ENCODE measurements around the gene MED15. TPM values are rescaled to one million over a fixed set of nuclear protein-coding genes. Genes with fewer than 3 reads are reported as not detected.

The MED15 gene
- total RNA-seq, 1 experiment from 2014 or later: 59.3 TPM

Other genes starting within 250 kb of the MED15 start
- gene RTN4R, start 239.3 kb upstream of the MED15 start, total RNA-seq (2021; ENCODE audit: unreplicated experiment): 16.3 TPM
- 43.5 TPM for gene DGCR6L, start 187.6 kb upstream of the MED15 start, total RNA-seq (2021; ENCODE audit: unreplicated experiment)
- 13.2 TPM for gene ZNF74, start 113.5 kb upstream of the MED15 start, total RNA-seq (2021; ENCODE audit: unreplicated experiment)
- gene SCARF2, start 69.8 kb upstream of the MED15 start, total RNA-seq (2021; ENCODE audit: unreplicated experiment): 3.2 TPM
- 14.5 TPM for gene KLHL22, start 11.8 kb upstream of the MED15 start, total RNA-seq (2021; ENCODE audit: unreplicated experiment)